T-helper 2 cell treated with Interferon-gamma antibody and Interleukin-4, amounts not matched to agents 100 ng/mL and 5 ng/mL, for 36 hours (primary cell): ENCODE results near the gene WDR27. TPM values are rescaled to one million over a fixed set of nuclear protein-coding genes. Genes with fewer than 3 reads are reported as not detected.

Experiments used
- intact Hi-C: fragments of 100-400 bp; cut with micrococcal nuclease; formaldehyde crosslinking; loops from one replicate; pipeline ENCODE4 v1.15.1; 2023
- total RNA-seq: library from RNA; stranded (reverse); gene quantifications from 2 replicates; pipeline ENCODE4 v1.2.3, GENCODE V29; 2022

WDR27 gene
- total RNA-seq, 1 donor from 2014 or later = 22.8 TPM

GRCh38 chr6:169415179-169415578, 286.6 kb downstream of the WDR27 start:
- intact Hi-C loops = no loop called here

GRCh38 chr6:169411722-169412121, 290.1 kb downstream of the WDR27 start:
- intact Hi-C loops = no loop called here

- intact Hi-C loops = no loop called here
Observed at GRCh38 chr6:169411296-169411695, 290.5 kb downstream of the WDR27 start.

GRCh38 chr6:169409742-169410312, 292.0 kb downstream of the WDR27 start:
- intact Hi-C loops = no loop called here

- intact Hi-C loops = no loop called here
Observed at GRCh38 chr6:169407325-169407724, 294.5 kb downstream of the WDR27 start.

Other genes with a start within 250 kb of the WDR27 start
- 17.0 and 17.9 TPM in 2 replicates for gene C6orf120, start 97 bp upstream of the WDR27 start, total RNA-seq
- gene PHF10, start 22.5 kb upstream of the WDR27 start, total RNA-seq = 63.1 and 64.2 TPM in 2 replicates
- 2.0 TPM in 2 replicates for gene DYNLT2, start 49.5 kb upstream of the WDR27 start, total RNA-seq
- gene ERMARD, start 49.6 kb upstream of the WDR27 start, total RNA-seq = 32.4 and 33.1 TPM in 2 replicates